ENCODE measurements around the gene SYCP2L.

GRCh38 chr6:10880366-10880765, 6.5 kb upstream of the SYCP2L start:
- TF ChIP-seq, protein P1, sequence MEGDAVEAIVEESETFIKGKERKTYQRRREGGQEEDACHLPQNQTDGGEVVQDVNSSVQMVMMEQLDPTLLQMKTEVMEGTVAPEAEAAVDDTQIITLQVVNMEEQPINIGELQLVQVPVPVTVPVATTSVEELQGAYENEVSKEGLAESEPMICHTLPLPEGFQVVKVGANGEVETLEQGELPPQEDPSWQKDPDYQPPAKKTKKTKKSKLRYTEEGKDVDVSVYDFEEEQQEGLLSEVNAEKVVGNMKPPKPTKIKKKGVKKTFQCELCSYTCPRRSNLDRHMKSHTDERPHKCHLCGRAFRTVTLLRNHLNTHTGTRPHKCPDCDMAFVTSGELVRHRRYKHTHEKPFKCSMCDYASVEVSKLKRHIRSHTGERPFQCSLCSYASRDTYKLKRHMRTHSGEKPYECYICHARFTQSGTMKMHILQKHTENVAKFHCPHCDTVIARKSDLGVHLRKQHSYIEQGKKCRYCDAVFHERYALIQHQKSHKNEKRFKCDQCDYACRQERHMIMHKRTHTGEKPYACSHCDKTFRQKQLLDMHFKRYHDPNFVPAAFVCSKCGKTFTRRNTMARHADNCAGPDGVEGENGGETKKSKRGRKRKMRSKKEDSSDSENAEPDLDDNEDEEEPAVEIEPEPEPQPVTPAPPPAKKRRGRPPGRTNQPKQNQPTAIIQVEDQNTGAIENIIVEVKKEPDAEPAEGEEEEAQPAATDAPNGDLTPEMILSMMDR (IDR thresholded peaks at IDR 0.05; ENCODE audit: insufficient read depth, low read depth, low read length), result no peak
- TF ChIP-seq EZH2 (IDR thresholded peaks at IDR 0.05; ENCODE audit: insufficient read depth, low read length), result no peak
